A673 (cell line): Measurements from ENCODE around the gene SCN1B.

ENCODE experiments used
- EZH2 ChIP-seq: fragments of 200-600 bp; sonication (generic); IDR thresholded peaks from 2 replicates; pipeline ENCODE4 v1.6.1; 2017; ENCODE audit warnings: borderline replicate concordance, low read depth, mild to moderate bottlenecking, mixed read lengths, antibody characterized with exemption, low read length; ENCODE audit not compliant: poor library complexity, severe bottlenecking
- TF ChIP-seq, protein P1 (sequence below): fragments of 300-800, 200-600 bp; sonication (generic); conservative IDR thresholded peaks from 2 replicates; pipeline ENCODE4 v1.5.1; 2017; ENCODE audit warnings: low read depth, mild to moderate bottlenecking, antibody characterized with exemption, low read length, moderate library complexity, mixed read lengths

DNA sequence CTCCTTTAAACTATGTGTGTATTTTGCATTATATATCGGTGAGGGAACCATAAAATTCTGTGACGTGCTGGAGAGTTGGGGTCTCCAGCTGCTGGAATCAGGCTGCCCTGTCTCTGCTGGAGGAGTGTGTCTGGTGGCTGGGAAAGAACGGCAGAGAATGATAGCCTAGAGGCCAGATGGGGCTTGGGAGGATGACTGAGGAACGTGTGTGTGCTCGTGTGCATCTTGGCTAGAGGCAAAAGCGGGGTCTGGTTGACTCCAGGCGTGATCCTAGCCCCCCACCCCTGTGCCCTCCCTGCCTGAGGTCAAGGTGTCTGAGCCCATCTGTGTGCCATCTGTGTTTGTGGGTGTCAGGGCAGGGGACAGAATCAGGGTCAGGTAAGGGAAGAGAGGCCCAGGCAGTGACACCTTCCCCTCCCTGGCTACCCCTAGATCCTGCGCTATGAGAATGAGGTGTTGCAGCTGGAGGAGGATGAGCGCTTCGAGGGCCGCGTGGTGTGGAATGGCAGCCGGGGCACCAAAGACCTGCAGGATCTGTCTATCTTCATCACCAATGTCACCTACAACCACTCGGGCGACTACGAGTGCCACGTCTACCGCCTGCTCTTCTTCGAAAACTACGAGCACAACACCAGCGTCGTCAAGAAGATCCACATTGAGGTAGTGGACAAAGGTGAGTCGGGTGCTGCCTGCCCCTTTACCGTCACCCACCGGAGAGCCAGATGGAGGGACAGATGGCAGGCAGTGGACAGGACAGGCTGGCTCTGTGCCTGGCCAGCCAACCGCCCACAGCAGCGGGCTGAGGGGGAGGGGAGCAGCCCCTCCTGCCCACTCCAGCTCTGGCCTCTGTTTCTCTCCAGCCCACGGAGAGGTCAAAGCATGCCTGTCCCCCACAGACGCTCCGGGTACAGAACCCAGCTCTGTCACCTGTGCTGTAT, 3.1 kb downstream of the SCN1B start:
- no peak for TF ChIP-seq EZH2
- TF ChIP-seq, protein P1, sequence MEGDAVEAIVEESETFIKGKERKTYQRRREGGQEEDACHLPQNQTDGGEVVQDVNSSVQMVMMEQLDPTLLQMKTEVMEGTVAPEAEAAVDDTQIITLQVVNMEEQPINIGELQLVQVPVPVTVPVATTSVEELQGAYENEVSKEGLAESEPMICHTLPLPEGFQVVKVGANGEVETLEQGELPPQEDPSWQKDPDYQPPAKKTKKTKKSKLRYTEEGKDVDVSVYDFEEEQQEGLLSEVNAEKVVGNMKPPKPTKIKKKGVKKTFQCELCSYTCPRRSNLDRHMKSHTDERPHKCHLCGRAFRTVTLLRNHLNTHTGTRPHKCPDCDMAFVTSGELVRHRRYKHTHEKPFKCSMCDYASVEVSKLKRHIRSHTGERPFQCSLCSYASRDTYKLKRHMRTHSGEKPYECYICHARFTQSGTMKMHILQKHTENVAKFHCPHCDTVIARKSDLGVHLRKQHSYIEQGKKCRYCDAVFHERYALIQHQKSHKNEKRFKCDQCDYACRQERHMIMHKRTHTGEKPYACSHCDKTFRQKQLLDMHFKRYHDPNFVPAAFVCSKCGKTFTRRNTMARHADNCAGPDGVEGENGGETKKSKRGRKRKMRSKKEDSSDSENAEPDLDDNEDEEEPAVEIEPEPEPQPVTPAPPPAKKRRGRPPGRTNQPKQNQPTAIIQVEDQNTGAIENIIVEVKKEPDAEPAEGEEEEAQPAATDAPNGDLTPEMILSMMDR, result no peak
